Left lung (tissue), 10 donors: ENCODE data around the gene TCTA. TPM values are rescaled to one million over a fixed set of nuclear protein-coding genes. Genes with fewer than 3 reads are reported as not detected.

Experiments used
- ATAC-seq: fragments of 200-7000 bp; cut with Tn5 transposase; one replicate; pipeline ENCODE4 v1.9.1; 2020; ENCODE audit warnings: moderate library complexity
- DNase-seq, 4 donors: peaks; one replicate each; pipeline ENCODE4 v3.0.0-alpha.2; 2013 to 2020
- H3K27ac ChIP-seq, 2 donors: fragments of 200-600 bp; sonication (generic) in 1 of 2; one replicate each; pipeline versions ENCODE4 v1.5.0 to v1.8.0; 2020 to 2021
- H3K27me3 ChIP-seq, 2 donors: fragments of 200-600 bp; sonication (generic) in 1 of 2; one replicate each; pipeline versions ENCODE4 v1.5.0 to v1.8.0; 2020 to 2021
- H3K36me3 ChIP-seq, 2 donors: fragments of 200-600 bp; sonication (generic) in 1 of 2; one replicate each; pipeline versions ENCODE4 v1.5.0 to v1.8.0; 2020 to 2021
- H3K4me1 ChIP-seq, 2 donors: fragments of 200-600 bp; one replicate each; pipeline ENCODE4 v1.8.0; 2021
- H3K4me3 ChIP-seq, 2 donors: fragments of 200-600 bp; sonication (generic) in 1 of 2; one replicate each; pipeline versions ENCODE4 v1.5.0 to v1.8.0; 2020 to 2021; ENCODE audit warnings: mild to moderate bottlenecking in 1 of 2
- H3K9me3 ChIP-seq, 2 donors: fragments of 200-600 bp; sonication (generic) in 1 of 2; one replicate each; pipeline versions ENCODE4 v1.5.0 to v1.8.0; 2020 to 2021
- CTCF ChIP-seq, 2 donors: fragments of 200-600 bp; sonication (generic) in 1 of 2; IDR thresholded peaks; one replicate each; pipeline versions ENCODE4 v1.5.0 to v1.8.0; 2021; ENCODE audit warnings: antibody characterized with exemption in 2 of 2
- intact Hi-C, 2 donors: fragments of 100-400 bp; cut with DNase I; formaldehyde crosslinking; loops; one replicate each; pipeline versions ENCODE4 v1.11.2 to v1.14.2; 2022
- polyA plus RNA-seq, 6 donors: library from polyadenylated mRNA; unstranded; fragments of 120-200 nt; gene quantifications; one replicate each; pipeline ENCODE4 v1.2.1, GENCODE V29; 2013; ENCODE audit not compliant: insufficient read length in 6 of 6
- total RNA-seq, 2 donors: library from RNA; stranded (reverse); fragmentation: NEBNext Ultra II Directional; extraction: Animal tissue kit (Norgen Biotek cat#: 25700); gene quantifications; one replicate each; pipeline ENCODE4 v1.2.1, GENCODE V29; 2021
- donor health status: DM: no; HTN: yes; CAD: no.
- donor health status: DM: no; HTN: no; CAD: no.

Gene TCTA
- total and polyA plus RNA-seq, 8 donors = 17.7 to 41.5 (median 20.5) TPM

GRCh38 chr3:49434731-49435130 is 22.5 kb downstream of the TCTA start:
- intact Hi-C loops = no loop called here
- DNase-seq (no peak), ATAC-seq (peak; percentile 25)
- H3K4me3 ChIP-seq = no peak overlapping the region
- TF ChIP-seq CTCF (IDR thresholded peaks at IDR 0.05) = no peak
- H3K27ac ChIP-seq = no peak overlapping the region
- H3K4me1 ChIP-seq = peaks cover 0 to 4% of the 10 kb centered on the region in 2 donors
- H3K9me3 ChIP-seq = no peaks in the 10 kb centered on the region
- H3K36me3 ChIP-seq = no peaks in the 10 kb centered on the region
- no peaks in the 10 kb centered on the region for H3K27me3 ChIP-seq

- intact Hi-C loops = loop anchor here in 1 of 2 donors (5.0 to 10.0 kb wide), 2 partner anchors 103 to 151 kb away; partner anchors contain the start of gene USP4
- no peak overlapping the region for H3K4me3 ChIP-seq
- no peaks in the 10 kb centered on the region for H3K27me3 ChIP-seq
- DNase-seq = no peak
- peaks cover 0 to 38% of the 10 kb centered on the region in 2 donors for H3K4me1 ChIP-seq
- peak; percentile 9 for ATAC-seq
- peak overlapping the region; percentile 13 to 70 for H3K27ac ChIP-seq
- no peaks in the 10 kb centered on the region for H3K36me3 ChIP-seq
- no peak for TF ChIP-seq CTCF (IDR thresholded peaks at IDR 0.05)
- no peaks in the 10 kb centered on the region for H3K9me3 ChIP-seq
Observed at GRCh38 chr3:49445391-49445790, 33.2 kb downstream of the TCTA start.

- no peak overlapping the region for H3K4me3 ChIP-seq
- H3K9me3 ChIP-seq = no peaks in the 10 kb centered on the region
- TF ChIP-seq CTCF (IDR thresholded peaks at IDR 0.05) = no peak
- H3K4me1 ChIP-seq = peaks cover 0 to 16% of the 10 kb centered on the region in 2 donors
- no peak overlapping the region for H3K27ac ChIP-seq
- ATAC-seq (no peak), DNase-seq (no peak)
- H3K36me3 ChIP-seq = no peaks in the 10 kb centered on the region
- intact Hi-C loops = no loop called here
- no peaks in the 10 kb centered on the region for H3K27me3 ChIP-seq
Observed at GRCh38 chr3:49453621-49454020, 41.4 kb downstream of the TCTA start.

- no peak for DNase-seq
- Histone ChIP-seq H3K27ac (no peak overlapping the region), H3K4me3 (no peak overlapping the region), H3K9me3 (no peaks in the 10 kb centered on the region), H3K27me3 (no peaks in the 10 kb centered on the region), H3K36me3 (no peaks in the 10 kb centered on the region), H3K4me1 (peaks cover 0 to 9% of the 10 kb centered on the region in 2 donors)
- intact Hi-C loops = no loop called here
- ATAC-seq = peak; percentile 90
- TF ChIP-seq CTCF (IDR thresholded peaks at IDR 0.05) = no peak
Observed at GRCh38 chr3:49454458-49454857, 42.2 kb downstream of the TCTA start.

GRCh38 chr3:49454898-49455681 is 42.9 kb downstream of the TCTA start:
- TF ChIP-seq CTCF (IDR thresholded peaks at IDR 0.05) = no peak
- H3K27me3 ChIP-seq = no peaks in the 10 kb centered on the region
- no peaks in the 10 kb centered on the region for H3K36me3 ChIP-seq
- no peak for DNase-seq
- no peak overlapping the region for H3K4me3 ChIP-seq
- ATAC-seq = peak; percentile 11
- intact Hi-C loops = no loop called here
- H3K27ac ChIP-seq = no peak overlapping the region
- peaks cover 0 to 9% of the 10 kb centered on the region in 2 donors for H3K4me1 ChIP-seq
- H3K9me3 ChIP-seq = no peaks in the 10 kb centered on the region
